Activated naive CD8-positive, alpha-beta T cell treated with anti-CD3 and anti-CD28 coated beads for 36 hours (primary cell): ENCODE results near the gene CYB5D1. TPM values are rescaled to one million over a fixed set of nuclear protein-coding genes. Genes with fewer than 3 reads are reported as not detected.

Experiments
- DNase-seq: peaks from one replicate; pipeline ENCODE4 v3.0.0; 2021
- H3K27ac Mint-ChIP-seq: one replicate; pipeline ENCODE4 v1.8.0; 2022; ENCODE audit warnings: mild to moderate bottlenecking, moderate library complexity, mixed read lengths
- H3K27me3 Mint-ChIP-seq: one replicate; pipeline ENCODE4 v1.8.0; 2022; ENCODE audit warnings: mild to moderate bottlenecking, mixed read lengths
- H3K36me3 Mint-ChIP-seq: one replicate; pipeline ENCODE4 v1.8.0; 2021; ENCODE audit warnings: mild to moderate bottlenecking, mixed read lengths
- H3K4me1 Mint-ChIP-seq: one replicate; pipeline ENCODE4 v1.8.0; 2021; ENCODE audit warnings: mixed read lengths
- H3K4me3 Mint-ChIP-seq: one replicate; pipeline ENCODE4 v1.8.0; 2022; ENCODE audit warnings: mild to moderate bottlenecking, moderate library complexity, mixed read lengths
- H3K9me3 Mint-ChIP-seq: one replicate; pipeline ENCODE4 v1.8.0; 2022; ENCODE audit warnings: mixed read lengths
- total RNA-seq, 2 experiments: library from RNA; stranded (reverse); gene quantifications; one replicate each; pipeline ENCODE4 v1.2.3, GENCODE V29; 2021

Gene CYB5D1
- total RNA-seq, 2 experiments from 2014 or later = 18.6 to 20.1 TPM

DNA sequence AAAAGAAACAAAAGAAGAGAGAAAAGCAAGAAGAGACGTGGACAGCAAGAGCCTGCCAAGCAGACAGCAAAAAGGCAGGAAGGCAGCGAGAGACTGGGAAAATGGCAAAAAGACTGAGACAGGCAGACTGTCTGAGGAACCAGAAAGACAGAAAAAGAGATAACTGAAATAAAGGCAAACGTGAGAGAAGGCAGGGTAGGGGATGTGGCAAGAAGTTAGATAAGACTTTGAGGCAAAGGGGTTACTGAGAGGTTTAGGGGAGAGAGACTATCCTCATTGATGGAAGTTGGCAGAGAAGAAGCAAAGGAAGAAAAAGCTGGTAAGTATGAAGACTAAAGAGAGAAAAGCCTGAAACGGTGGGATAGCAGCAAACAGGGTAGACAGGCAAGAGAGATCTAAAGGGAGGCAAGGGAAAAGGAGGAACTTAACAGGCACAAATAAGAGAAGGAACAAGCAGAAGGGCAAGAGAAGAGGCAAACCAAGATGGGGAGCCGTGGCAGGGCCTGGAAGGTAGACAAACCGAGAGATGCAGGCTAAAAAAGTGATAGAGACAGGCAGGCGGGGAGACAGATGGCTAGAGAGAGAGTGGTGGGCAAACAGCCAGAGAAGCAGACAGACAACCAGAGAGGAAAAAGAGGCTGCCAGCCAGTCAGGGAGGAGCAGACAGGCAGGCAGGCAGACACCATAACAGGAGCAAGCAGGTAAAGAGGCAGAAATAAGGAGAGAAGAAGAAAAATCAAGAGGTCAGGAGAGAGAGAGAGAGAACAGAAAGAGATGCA is 23.7 kb downstream of the CYB5D1 start:
- no peak for DNase-seq
- Mint-ChIP-seq H3K27me3 (no peaks in the 10 kb centered on the region), H3K36me3 (peaks cover 10% of the 10 kb centered on the region), H3K4me3 (no peak overlapping the region), H3K9me3 (no peaks in the 10 kb centered on the region), H3K27ac (no peak overlapping the region), H3K4me1 (peaks cover under 1% of the 10 kb centered on the region)

DNA sequence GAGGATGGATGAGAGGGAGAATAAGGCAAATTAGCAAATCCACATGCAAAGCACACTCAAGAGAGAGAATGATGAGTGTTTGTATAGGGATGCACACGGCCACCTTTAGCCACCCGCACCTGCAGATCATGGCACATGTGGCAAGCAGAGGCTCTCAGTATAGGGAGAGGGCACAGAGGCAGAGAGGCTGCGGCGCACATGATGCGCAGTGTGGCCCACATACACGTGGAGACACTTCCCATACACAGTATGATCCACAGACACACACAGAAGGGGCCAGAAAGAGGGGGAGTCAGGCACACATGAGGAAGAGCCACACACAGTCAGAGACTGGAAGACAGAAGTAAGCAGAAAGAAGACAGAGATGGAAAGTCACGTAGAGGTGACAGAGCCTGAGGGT is 24.3 kb downstream of the CYB5D1 start:
- Mint-ChIP-seq H3K9me3 (no peaks in the 10 kb centered on the region), H3K4me1 (no peaks in the 10 kb centered on the region), H3K27me3 (no peaks in the 10 kb centered on the region), H3K4me3 (no peak overlapping the region), H3K27ac (no peak overlapping the region), H3K36me3 (peaks cover 8% of the 10 kb centered on the region)
- no peak for DNase-seq

DNA sequence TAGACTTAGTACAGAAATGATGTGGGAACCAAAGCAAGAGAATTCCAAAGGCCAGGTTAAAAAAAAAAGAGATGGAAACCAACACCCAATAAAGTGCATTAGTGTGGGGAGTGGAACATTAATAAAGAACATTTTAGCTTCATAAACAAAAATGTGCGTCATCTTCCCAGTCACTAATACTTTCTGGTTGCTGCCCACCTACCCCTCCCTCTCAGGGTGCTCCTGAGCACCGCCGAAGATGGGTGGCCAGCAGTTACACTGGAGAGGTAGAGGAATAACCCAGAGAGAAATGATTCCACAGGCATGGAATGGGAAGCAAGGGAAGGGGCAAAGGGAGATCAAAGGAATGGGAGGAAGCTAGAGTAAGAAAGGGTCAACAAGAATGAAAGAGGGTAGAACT is 24.8 kb downstream of the CYB5D1 start:
- no peaks in the 10 kb centered on the region for H3K27me3 Mint-ChIP-seq
- H3K36me3 Mint-ChIP-seq = peaks cover 6% of the 10 kb centered on the region
- H3K4me3 Mint-ChIP-seq = no peak overlapping the region
- H3K27ac Mint-ChIP-seq = no peak overlapping the region
- H3K9me3 Mint-ChIP-seq = no peaks in the 10 kb centered on the region
- no peak for DNase-seq
- H3K4me1 Mint-ChIP-seq = no peaks in the 10 kb centered on the region

DNA sequence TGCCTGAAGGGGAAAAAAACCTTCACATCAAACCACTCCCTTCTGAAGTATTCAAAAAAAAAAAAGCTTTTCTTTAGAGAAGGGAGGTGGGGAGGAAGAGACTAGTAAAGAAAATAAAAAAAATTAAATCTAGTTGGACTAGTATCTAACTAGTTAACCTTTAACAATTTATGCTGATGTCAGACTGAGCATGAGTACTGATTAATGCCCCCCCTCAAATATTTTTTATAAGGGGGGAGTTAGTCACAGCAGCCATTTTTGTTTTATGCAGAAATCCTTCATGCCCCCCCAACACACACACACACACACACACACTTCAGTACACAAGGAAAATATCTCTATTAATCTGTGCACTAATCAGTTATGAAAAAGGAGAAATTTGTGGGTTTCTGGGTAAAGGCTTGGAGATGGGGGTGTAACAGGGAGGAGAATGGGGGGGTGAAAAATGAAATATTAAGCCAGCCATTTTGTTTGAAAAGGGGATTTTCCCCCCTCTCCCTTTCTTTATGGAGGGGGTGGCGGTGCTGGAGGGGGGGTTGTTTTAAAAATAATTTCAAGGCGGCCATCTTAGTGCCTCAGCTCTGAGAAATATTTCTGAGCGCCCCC is 26.1 kb downstream of the CYB5D1 start:
- peak; percentile 12 for DNase-seq
- Mint-ChIP-seq H3K36me3 (peaks cover 6% of the 10 kb centered on the region), H3K27ac (peak overlapping the region; percentile 87), H3K4me1 (no peaks in the 10 kb centered on the region), H3K4me3 (peak overlapping the region; percentile 76), H3K9me3 (no peaks in the 10 kb centered on the region), H3K27me3 (no peaks in the 10 kb centered on the region)

DNA sequence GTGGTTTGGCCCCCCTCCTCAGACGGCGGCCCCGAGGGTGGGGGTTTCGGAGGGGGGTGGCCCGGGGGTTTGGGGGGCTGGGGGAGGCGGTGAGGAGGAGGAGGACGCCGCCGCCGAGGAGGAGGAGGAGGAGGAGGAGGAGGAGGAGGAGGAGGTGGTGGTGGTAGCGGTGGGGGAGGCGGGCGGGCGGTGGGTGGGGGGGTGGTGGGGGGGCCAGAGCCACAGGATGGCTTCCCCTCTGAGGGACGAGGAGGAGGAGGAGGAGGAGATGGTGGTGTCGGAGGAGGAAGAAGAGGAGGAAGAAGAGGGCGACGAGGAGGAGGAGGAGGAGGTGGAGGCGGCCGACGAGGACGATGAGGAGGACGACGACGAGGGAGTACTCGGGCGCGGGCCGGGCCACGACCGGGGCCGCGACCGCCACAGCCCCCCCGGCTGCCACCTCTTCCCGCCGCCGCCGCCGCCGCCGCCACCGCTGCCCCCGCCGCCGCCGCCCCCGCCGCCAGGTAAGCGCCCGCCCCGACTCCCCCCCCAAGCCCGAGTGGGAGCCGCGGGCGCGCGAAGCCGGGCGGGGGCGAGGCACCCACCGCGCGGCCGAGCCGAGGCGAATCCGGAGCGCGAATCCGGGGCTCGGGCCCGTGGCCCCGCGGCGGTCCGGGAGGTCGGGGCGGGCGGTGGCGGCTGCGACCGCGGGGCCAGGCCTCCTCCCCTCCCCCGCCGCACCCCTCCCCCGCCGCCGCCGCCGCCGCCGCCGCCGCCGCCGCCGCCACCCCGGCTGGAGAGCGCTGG is 27.0 kb downstream of the CYB5D1 start:
- DNase-seq = peak; percentile 45

DNA sequence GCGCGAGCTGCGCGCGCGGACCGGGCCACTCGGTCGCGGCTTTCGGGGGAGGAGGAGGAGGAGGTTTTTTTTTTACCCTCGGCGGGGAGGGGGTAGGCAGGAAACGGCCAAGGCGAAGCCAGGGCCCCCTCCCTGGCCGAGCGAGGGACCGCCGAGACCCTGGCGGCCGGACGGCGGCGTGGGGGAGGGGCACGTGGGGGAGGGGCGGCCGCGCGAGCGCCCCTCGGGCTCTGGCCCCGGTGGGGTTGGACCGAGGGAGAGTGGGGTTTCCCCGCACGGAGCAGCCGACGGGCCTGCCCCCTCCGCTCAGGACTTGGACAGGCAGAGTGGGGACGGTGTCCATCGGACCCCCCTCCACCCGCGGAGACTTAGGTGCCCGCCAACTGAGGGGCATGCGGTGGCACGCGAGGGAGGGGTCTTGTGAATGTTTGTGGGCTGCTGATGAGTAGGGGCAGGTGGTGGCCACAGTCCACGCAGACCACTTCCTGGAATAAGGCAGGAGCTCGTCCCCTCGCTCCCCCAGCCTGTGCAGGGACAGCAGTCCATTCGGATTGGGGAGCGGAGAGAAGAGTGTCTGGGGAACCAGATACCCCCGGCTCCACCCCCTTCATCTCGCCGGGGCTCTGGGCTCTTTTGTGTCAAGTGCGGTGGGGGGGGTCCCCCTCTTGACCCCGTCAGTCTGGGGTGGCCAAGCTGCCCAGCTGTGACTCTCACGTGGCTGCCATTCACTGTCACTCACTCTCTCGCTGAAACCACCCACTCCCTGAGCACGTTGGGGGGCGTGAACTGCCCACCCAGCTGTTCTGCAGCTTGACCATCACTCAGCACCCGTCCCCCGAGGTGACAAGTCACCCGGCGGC is 27.8 kb downstream of the CYB5D1 start:
- Mint-ChIP-seq H3K27ac (peak overlapping the region; percentile 66), H3K9me3 (no peaks in the 10 kb centered on the region), H3K4me1 (no peaks in the 10 kb centered on the region), H3K4me3 (peak overlapping the region; percentile 59), H3K27me3 (no peaks in the 10 kb centered on the region), H3K36me3 (peaks cover 13% of the 10 kb centered on the region)
- peak; percentile 62 for DNase-seq

More for the DNA sequence above, 27.0 kb downstream of the CYB5D1 start:
- H3K27me3 Mint-ChIP-seq = no peaks in the 10 kb centered on the region
- peak overlapping the region; percentile 86 for H3K27ac Mint-ChIP-seq
- peak overlapping the region; percentile 79 for H3K4me3 Mint-ChIP-seq
- H3K9me3 Mint-ChIP-seq = no peaks in the 10 kb centered on the region
- no peaks in the 10 kb centered on the region for H3K4me1 Mint-ChIP-seq
- peaks cover 9% of the 10 kb centered on the region for H3K36me3 Mint-ChIP-seq

DNA sequence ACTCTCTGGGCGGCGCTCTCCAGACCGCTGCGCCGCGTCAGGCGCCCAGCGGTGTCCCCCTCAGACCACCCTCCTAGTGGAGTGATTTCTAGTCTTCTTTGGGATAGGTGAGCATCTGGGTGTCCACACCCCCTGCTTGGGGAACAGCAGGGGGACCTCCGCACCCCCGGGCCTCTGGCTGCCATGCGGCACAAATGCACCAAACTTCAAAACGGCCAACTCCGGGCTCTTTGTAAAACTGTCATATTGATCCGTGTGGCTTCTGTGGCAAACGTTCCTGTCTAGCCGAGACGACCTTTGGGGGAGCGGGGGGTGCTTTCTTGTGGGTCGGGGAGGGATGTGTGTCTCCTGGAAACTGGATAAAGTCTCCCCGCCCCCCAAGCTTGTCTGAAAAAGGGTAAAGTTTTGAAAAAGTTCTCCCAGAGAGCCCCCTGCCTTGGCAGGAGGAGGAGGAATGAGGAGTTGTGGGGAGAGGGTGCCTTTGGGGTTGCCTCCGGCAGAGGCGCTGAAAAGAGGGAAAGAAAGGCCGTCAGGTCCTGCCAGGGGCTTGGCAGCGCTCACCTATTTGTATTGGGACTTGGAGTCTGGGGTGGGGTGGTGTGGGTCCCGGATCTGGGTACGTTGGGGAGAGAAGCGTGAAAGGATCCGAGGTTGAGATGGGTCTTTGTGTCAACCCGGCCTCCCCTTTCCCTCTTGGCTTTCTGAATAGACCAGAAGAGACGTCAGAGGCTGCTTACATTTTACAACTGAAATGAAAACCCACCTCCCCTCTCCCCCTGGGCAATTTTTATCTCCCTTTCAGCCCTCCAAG is 28.6 kb downstream of the CYB5D1 start:
- no peaks in the 10 kb centered on the region for H3K27me3 Mint-ChIP-seq
- no peaks in the 10 kb centered on the region for H3K4me1 Mint-ChIP-seq
- H3K9me3 Mint-ChIP-seq = no peaks in the 10 kb centered on the region
- DNase-seq = peak; percentile 65
- no peak overlapping the region for H3K27ac Mint-ChIP-seq
- H3K36me3 Mint-ChIP-seq = peaks cover 16% of the 10 kb centered on the region
- no peak overlapping the region for H3K4me3 Mint-ChIP-seq

DNA sequence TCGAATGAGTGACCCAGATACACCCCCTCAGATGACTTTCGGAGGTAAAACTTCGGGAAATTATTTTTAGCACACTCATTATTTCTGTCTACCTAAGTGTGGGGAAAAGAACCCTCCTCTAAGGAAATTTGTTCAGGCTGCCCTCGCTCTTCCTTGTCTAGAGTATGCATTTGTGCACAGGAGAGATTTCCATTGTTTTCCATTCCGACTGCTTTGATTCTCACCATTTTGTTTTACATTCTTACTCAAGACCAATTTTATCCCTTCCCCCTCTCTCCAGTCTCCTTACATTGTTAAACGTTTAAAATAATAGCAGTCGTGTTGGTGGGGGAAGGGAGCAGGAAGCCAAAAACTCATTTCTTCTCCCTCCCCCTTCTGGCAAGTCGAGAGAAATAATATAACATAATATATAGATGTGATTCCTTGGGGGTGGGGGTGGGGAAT is 29.3 kb downstream of the CYB5D1 start:
- no peaks in the 10 kb centered on the region for H3K4me1 Mint-ChIP-seq
- H3K9me3 Mint-ChIP-seq = no peaks in the 10 kb centered on the region
- no peak overlapping the region for H3K27ac Mint-ChIP-seq
- DNase-seq = no peak
- no peak overlapping the region for H3K4me3 Mint-ChIP-seq
- H3K27me3 Mint-ChIP-seq = no peaks in the 10 kb centered on the region
- H3K36me3 Mint-ChIP-seq = peaks cover 16% of the 10 kb centered on the region

DNA sequence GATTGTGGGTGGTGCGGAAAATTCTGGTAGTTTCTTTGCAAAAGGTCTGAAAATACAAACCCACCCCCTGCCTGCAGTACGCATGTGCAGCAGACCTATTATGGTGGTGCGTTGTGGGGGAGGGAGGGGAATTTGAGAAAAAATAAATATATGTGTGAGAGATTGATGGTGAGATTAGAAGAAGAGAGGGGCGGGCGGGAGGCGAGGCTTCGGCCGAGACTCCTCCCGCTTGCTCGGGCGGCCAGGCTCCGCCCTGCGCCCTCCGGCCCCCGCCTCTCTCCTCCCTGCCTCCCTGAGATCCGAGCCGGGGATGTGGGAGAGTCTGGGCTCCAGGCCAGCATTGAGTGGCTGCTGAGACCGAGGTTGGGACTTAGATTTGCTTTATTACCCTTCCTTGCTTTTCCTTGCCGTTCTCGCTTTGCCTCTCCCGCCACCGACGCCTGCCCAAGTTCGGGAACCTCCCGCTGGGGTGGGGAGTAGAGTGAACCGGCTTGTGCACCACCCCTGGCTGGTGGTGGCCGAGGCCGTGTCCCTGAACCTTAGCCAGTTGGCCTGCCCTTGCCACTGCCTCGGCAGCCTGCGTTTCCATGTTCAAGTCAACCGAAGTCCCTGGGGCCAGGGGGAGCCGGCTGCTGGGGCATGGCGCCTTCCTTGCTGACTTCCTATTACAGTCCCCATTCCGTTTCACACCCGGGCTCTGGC is 29.8 kb downstream of the CYB5D1 start:
- Mint-ChIP-seq H3K9me3 (no peaks in the 10 kb centered on the region), H3K27ac (no peak overlapping the region), H3K4me1 (no peaks in the 10 kb centered on the region), H3K4me3 (no peak overlapping the region), H3K36me3 (peaks cover 16% of the 10 kb centered on the region), H3K27me3 (no peaks in the 10 kb centered on the region)
- DNase-seq = peak; percentile 86

DNA sequence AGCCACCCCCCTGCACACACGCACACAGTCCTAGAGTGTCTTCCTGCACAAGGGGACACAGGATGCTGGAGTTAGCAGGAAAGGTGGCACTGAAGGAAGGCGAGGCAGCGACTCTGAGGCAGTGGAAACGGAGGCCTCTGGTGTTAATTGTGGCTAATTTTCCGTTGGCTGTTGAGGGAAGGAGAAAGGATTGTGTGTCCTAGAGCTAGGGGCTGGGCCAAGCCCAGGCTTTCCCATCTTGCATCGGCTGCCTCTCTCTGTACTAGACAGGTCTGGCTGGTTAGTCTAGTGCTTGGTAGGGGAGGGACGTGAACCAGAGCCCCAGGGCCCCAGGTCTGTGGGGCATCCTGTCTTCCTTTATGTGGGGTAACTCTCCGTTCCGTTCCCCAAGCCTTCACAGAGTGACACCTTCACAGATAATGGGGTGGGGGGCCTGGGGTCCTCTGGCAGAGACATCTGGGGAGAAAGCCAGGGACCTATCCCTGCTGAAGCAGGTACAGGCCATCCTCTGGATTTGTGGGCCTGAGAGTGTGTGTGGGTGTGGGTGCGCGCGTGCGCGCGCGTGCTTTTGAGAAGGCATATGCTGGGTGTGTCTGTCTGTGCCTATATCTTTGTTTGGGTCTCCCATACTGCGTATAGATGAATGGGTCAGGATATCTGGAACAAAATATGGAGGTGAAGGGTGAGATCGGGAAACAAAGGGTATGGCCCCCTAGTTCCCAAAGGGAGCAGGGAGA is 30.5 kb downstream of the CYB5D1 start, which contains the start of gene CHD3:
Gene CHD3, plus strand, starts transcription at position 606 of the 737 bp plus-strand sequence. CDS start 212 bp downstream, outside the sequence.
- H3K4me3 Mint-ChIP-seq = no peak within 1 kb of the TSS
- H3K4me1 Mint-ChIP-seq = no peaks in the 10 kb centered on the region
- DNase-seq = peak; percentile 63
- no peaks in the 10 kb centered on the region for H3K27me3 Mint-ChIP-seq
- H3K9me3 Mint-ChIP-seq = no peaks in the 10 kb centered on the region
- H3K36me3 Mint-ChIP-seq = peaks cover 18% of the 10 kb centered on the region
- H3K27ac Mint-ChIP-seq = no peak within 1 kb of the TSS

DNA sequence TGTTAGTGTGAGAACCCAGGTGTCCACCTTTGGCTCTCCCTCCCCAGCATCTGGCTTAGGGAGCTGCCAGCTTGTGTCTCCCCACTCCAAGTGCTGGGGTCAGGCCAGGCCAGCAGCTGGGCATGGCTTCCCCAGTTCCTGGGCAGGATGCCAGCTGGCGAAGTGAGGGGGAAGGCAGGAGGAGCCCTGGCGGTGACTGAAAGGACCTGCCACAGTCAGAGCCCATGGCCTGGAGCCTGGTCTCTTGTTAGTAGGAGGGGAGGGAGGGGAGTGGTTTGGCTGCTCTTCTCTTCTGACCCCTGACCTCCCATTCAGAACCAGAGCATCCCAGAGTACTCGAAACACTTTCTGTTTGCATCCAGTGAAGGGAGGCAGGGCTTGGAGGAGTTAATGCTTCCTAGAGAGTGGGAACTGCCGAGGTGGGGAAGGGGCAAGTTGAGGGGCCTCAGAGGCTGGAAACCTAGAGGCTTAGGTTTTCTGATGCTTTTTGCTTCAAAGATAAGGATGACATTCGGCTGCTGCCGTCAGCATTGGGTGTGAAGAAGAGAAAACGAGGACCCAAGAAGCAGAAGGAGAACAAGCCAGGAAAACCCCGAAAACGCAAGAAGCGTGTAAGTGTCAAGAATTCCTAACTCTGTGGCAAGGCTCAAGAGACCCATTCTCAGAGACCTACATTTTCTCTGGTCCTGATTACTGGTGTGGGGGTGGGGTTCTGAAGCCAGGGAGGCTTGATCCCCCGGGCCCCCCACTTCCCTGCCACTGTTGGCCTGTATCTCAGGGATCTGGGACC is 31.6 kb downstream of the CYB5D1 start:
- no peak overlapping the region for H3K4me3 Mint-ChIP-seq
- no peaks in the 10 kb centered on the region for H3K9me3 Mint-ChIP-seq
- peaks cover 21% of the 10 kb centered on the region for H3K36me3 Mint-ChIP-seq
- H3K27ac Mint-ChIP-seq = no peak overlapping the region
- no peaks in the 10 kb centered on the region for H3K4me1 Mint-ChIP-seq
- no peaks in the 10 kb centered on the region for H3K27me3 Mint-ChIP-seq
- DNase-seq = peak; percentile 47

DNA sequence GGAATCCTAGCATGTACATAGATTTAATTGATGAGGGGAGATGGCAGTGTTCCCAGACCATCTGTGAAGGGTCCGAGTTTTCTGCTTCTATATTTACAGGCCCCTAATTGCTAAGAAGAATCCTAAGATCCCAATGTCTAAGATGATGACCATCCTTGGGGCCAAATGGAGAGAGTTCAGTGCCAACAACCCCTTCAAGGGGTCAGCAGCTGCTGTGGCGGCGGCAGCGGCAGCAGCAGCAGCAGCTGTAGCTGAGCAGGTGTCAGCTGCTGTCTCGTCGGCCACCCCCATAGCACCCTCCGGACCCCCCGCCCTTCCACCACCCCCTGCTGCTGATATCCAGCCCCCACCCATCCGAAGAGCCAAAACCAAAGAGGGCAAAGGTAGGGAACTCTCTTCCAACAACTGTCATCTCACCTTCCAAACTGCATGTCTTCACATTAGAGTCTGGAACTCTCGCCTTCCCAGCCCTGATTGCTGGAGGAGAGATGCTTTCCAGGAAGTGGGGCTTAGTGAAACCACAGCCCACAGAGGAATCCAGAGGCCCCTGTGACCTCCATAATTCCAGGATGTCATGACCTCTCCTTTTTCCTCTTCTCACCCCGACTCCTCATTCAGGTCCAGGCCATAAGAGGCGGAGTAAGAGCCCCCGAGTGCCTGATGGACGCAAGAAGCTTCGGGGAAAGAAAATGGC is 35.5 kb downstream of the CYB5D1 start:
- H3K4me3 Mint-ChIP-seq = no peak overlapping the region

More for the DNA sequence above, 35.5 kb downstream of the CYB5D1 start:
- DNase-seq = no peak
- Mint-ChIP-seq H3K4me1 (peaks cover 4% of the 10 kb centered on the region), H3K27me3 (no peaks in the 10 kb centered on the region), H3K27ac (peak overlapping the region; percentile 40), H3K9me3 (no peaks in the 10 kb centered on the region), H3K36me3 (peaks cover 29% of the 10 kb centered on the region)
